ENCODE results near the gene BRF1. TPM values are rescaled to one million over a fixed set of nuclear protein-coding genes. Genes with fewer than 3 reads are reported as not detected.

The BRF1 gene
- total RNA-seq, 1 donor from 2014 or later: 16.9 TPM

DNA sequence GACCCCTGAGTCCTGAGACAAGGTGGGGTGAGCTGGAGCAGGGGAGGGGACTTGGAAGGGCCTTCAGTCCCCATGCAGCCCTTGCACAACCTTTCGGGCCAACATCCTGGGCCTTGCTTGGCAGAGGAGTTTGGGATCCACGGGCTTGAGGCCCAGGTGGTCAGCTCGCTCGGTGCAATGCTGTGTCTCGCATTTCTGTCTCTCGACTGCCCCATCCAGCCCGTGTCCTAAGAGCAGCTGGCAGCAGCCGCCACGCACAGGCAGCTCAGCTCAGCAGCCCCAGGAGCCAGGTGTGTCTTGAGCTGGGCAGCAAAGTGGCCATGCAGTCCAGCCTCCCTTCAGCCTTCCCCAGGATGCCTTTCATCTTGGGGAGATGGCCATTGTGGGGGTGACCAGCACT is 24.5 kb upstream of the BRF1 start:
- peaks cover 44% of the 10 kb centered on the region for H3K4me1 Mint-ChIP-seq
- no peak overlapping the region for H3K4me2 ChIP-seq
- no peak for TF ChIP-seq EZH2phosphoT487 (IDR thresholded peaks at IDR 0.05)
- no peak for TF ChIP-seq EZH2 (IDR thresholded peaks at IDR 0.05)
- TF ChIP-seq, protein P1, sequence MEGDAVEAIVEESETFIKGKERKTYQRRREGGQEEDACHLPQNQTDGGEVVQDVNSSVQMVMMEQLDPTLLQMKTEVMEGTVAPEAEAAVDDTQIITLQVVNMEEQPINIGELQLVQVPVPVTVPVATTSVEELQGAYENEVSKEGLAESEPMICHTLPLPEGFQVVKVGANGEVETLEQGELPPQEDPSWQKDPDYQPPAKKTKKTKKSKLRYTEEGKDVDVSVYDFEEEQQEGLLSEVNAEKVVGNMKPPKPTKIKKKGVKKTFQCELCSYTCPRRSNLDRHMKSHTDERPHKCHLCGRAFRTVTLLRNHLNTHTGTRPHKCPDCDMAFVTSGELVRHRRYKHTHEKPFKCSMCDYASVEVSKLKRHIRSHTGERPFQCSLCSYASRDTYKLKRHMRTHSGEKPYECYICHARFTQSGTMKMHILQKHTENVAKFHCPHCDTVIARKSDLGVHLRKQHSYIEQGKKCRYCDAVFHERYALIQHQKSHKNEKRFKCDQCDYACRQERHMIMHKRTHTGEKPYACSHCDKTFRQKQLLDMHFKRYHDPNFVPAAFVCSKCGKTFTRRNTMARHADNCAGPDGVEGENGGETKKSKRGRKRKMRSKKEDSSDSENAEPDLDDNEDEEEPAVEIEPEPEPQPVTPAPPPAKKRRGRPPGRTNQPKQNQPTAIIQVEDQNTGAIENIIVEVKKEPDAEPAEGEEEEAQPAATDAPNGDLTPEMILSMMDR (IDR thresholded peaks at IDR 0.05): no peak
- H3K27ac Mint-ChIP-seq: no peak overlapping the region
- H3K9ac ChIP-seq: no peak overlapping the region
- H3K4me3 ChIP-seq: no peak overlapping the region
- H4K20me1 ChIP-seq (ENCODE audit: low read depth): peaks cover 80% of the 10 kb centered on the region
- peaks cover 12% of the 10 kb centered on the region for H3K36me3 Mint-ChIP-seq
- H3K27me3 Mint-ChIP-seq (ENCODE audit: insufficient read depth, low read depth): peaks cover 7% of the 10 kb centered on the region
- H3K27me3 ChIP-seq: no peaks in the 10 kb centered on the region
- H3K9me3 ChIP-seq (ENCODE audit: low read depth): no peaks in the 10 kb centered on the region
- peaks cover 17% of the 10 kb centered on the region for H3F3A ChIP-seq (ENCODE audit: low read depth)
- H3K79me2 ChIP-seq (ENCODE audit: low read depth): peaks cover 46% of the 10 kb centered on the region
- H2AFZ ChIP-seq (replicated peaks): no peak overlapping the region
- DNase-seq (ENCODE audit: low spot score): peak; percentile 1
- no peaks in the 10 kb centered on the region for H3K9me3 Mint-ChIP-seq
- H3K27ac ChIP-seq: no peak overlapping the region
- H3K4me1 ChIP-seq: peaks cover 32% of the 10 kb centered on the region
- H3K36me3 ChIP-seq: no peaks in the 10 kb centered on the region
- no peak overlapping the region for H3K4me3 Mint-ChIP-seq

DNA sequence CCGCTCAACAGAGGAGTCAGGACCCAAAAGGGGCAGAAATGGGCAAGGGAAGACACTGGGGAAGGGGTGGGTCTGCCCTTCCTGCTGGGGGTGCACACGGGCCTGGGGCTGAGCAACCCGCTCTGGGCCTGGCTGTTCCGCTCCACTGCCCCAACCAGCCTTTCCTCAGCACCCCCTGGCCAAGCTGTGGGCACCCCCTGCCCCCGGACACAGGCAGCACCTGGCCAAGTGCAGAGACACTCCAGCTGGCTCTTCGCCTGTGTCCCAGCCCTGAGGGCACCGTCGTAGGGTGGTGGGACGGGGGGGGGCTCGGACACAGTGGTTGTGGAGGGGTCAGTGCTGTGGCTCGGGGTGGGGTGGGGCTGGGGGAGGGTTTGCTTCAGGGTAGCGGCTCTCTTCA is 24.1 kb upstream of the BRF1 start:
- Mint-ChIP-seq H3K4me1 (peaks cover 42% of the 10 kb centered on the region), H3K27me3 (ENCODE audit: insufficient read depth, low read depth) (peaks cover 7% of the 10 kb centered on the region), H3K4me3 (no peak overlapping the region), H3K27ac (no peak overlapping the region), H3K36me3 (peaks cover 12% of the 10 kb centered on the region), H3K9me3 (no peaks in the 10 kb centered on the region)
- H3K27me3 ChIP-seq: no peaks in the 10 kb centered on the region
- no peak overlapping the region for H2AFZ ChIP-seq (replicated peaks)
- peaks cover 51% of the 10 kb centered on the region for H3K79me2 ChIP-seq (ENCODE audit: low read depth)
- no peaks in the 10 kb centered on the region for H3K9me3 ChIP-seq (ENCODE audit: low read depth)
- H3K9ac ChIP-seq: no peak overlapping the region
- TF ChIP-seq, protein P1 (IDR thresholded peaks at IDR 0.05): no peak
- TF ChIP-seq EZH2phosphoT487 (IDR thresholded peaks at IDR 0.05): no peak
- no peak for TF ChIP-seq EZH2 (IDR thresholded peaks at IDR 0.05)
- H3K4me3 ChIP-seq: no peak overlapping the region
- H3F3A ChIP-seq (ENCODE audit: low read depth): peaks cover 17% of the 10 kb centered on the region
- no peak overlapping the region for H3K27ac ChIP-seq
- no peak overlapping the region for H3K4me2 ChIP-seq
- H3K4me1 ChIP-seq: peaks cover 32% of the 10 kb centered on the region
- H4K20me1 ChIP-seq (ENCODE audit: low read depth): peaks cover 78% of the 10 kb centered on the region
- DNase-seq (ENCODE audit: low spot score): no peak
- H3K36me3 ChIP-seq: no peaks in the 10 kb centered on the region

DNA sequence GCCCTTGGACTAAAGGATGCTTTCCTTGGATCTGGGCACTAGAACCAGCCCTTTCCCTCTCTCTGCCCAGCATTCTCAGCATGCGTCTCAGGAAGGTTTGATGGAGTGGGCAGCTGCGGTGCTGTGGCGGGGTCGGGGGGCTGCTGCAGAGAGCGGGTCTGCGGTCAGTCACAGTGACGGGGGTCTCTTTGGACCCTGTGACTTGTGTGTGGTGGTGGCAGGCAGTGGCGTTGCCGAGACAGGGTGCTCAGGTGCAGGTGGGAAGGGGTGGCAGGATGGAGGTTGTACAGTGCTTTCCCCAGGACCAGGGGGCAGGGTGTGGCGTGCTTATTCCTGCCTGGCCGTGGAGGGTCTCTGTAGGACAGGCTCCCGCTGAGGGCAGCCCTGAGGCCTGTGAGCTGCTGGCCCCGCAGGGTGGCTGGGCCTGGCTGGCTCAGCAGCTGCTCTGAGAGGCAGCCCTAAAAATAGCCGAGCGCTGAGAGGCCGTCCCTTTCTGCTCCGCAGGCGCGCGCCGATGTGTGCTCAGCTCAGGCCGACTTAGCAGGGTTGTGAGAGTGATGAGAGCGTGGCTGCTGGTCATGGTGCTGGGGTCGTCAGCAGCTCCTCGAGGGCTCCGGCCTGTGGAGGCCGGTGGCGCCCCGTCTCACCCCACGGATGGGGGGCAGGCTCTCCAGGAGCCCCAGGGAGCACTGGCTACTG is 23.4 kb upstream of the BRF1 start:
- Histone ChIP-seq H4K20me1 (ENCODE audit: low read depth) (peaks cover 74% of the 10 kb centered on the region), H3K27ac (no peak overlapping the region), H3K4me1 (peaks cover 32% of the 10 kb centered on the region)

More for the DNA sequence above, 23.4 kb upstream of the BRF1 start:
- H2AFZ ChIP-seq (replicated peaks): no peak overlapping the region
- H3K9me3 ChIP-seq (ENCODE audit: low read depth): no peaks in the 10 kb centered on the region
- H3F3A ChIP-seq (ENCODE audit: low read depth): peaks cover 17% of the 10 kb centered on the region
- Mint-ChIP-seq H3K36me3 (peaks cover 13% of the 10 kb centered on the region), H3K4me3 (peak overlapping the region; percentile 49), H3K27ac (peak overlapping the region; percentile 53), H3K4me1 (peaks cover 39% of the 10 kb centered on the region), H3K27me3 (ENCODE audit: insufficient read depth, low read depth) (peaks cover 7% of the 10 kb centered on the region), H3K9me3 (no peaks in the 10 kb centered on the region)
- no peaks in the 10 kb centered on the region for H3K36me3 ChIP-seq
- no peak for TF ChIP-seq EZH2 (IDR thresholded peaks at IDR 0.05)
- TF ChIP-seq EZH2phosphoT487 (IDR thresholded peaks at IDR 0.05): no peak
- TF ChIP-seq, protein P1 (IDR thresholded peaks at IDR 0.05): no peak
- H3K79me2 ChIP-seq (ENCODE audit: low read depth): peaks cover 57% of the 10 kb centered on the region
- H3K4me3 ChIP-seq: no peak overlapping the region
- peak overlapping the region; percentile 6 for H3K4me2 ChIP-seq
- DNase-seq (ENCODE audit: low spot score): peak; percentile 55
- no peaks in the 10 kb centered on the region for H3K27me3 ChIP-seq
- H3K9ac ChIP-seq: no peak overlapping the region
